ENCODE data around the gene NRROS.
"Not testable (repeated sequence)": the region's sequence is repeated elsewhere in the genome, so short reads cannot be mapped to it uniquely, and the experiment has no call there.

Gene NRROS

DNA sequence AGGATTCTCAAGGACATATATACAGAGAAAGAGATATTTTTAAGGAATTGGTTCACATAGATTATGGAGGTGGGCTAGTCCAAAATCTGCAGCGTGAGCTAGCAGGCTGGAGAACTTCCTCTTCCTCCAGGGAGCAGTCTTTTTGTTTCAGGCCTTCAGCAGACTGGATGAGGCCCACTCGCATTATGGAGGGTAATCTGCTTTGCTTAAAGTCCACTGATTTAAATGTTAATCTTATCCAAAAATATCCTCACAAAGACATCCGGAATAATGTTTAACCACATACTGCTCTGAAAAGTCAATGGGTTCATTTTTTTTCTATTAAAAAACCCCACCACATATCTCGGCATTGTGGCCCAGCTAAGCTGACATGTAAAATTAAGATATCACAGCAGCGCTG, 22.2 kb upstream of the NRROS start:
- no peak overlapping the region for H3K27ac Mint-ChIP-seq
- peaks cover 22% of the 10 kb centered on the region for H3K4me1 Mint-ChIP-seq (ENCODE audit: low read depth)

DNA sequence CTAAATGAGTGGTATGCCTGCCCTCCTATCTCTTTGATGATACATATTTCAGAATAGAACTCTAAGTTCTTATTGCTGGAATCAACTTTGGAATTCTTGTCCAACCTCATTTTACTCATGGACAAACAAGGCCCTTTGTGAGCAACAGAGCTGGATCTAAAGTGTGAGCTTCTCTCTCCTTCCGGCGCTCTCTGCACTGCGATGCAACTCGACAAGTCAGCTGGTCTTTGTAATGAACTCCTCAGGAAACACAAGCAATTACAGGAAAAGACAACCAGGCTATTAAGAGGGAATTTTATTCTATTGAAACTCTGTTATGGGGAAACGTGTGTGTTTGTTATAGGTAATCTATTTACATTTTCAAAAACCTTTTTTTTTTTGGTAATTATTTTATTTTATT, 20.3 kb upstream of the NRROS start:
- Mint-ChIP-seq H3K9me3 (ENCODE audit: low read depth) (no peaks in the 10 kb centered on the region), H3K36me3 (no peaks in the 10 kb centered on the region), H3K27me3 (no peaks in the 10 kb centered on the region), H3K4me3 (no peak overlapping the region), H3K27ac (no peak overlapping the region), H3K4me1 (ENCODE audit: low read depth) (peaks cover 18% of the 10 kb centered on the region)

More for the DNA sequence above, 22.2 kb upstream of the NRROS start:
- Mint-ChIP-seq H3K4me3 (no peak overlapping the region), H3K27me3 (no peaks in the 10 kb centered on the region), H3K9me3 (ENCODE audit: low read depth) (no peaks in the 10 kb centered on the region), H3K36me3 (no peaks in the 10 kb centered on the region)

GRCh38 chr3:196619627-196620026, 19.9 kb upstream of the NRROS start:
- H3K4me3 Mint-ChIP-seq; H3K36me3 Mint-ChIP-seq; H3K27me3 Mint-ChIP-seq; H3K27ac Mint-ChIP-seq; H3K9me3 Mint-ChIP-seq (ENCODE audit: low read depth): not testable (repeated sequence)
- peaks cover 22% of the 10 kb centered on the region for H3K4me1 Mint-ChIP-seq (ENCODE audit: low read depth)

DNA sequence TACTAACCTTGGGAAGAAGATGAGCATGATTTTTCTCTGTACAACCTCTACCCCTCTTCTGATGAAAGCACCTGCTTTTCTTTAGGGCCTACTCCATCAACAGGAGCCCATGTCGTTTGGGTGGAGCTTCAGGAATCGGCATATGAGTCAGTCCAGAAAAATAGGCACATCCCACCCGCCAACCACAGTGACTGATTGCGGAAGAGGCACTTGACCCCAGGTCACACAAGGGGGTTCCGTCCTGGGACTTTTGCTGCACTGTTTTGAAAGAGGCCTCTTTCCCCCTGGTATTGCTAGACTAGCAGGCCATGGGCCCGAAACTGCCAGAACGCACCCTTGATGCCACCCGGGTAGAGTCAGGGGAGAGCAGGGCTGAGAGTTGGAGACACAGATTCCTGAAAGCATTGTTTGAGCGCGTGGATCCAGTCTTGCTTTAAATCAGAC, 19.3 kb upstream of the NRROS start:
- H3K27ac Mint-ChIP-seq = no peak overlapping the region
- H3K4me3 Mint-ChIP-seq = no peak overlapping the region
- peaks cover 3% of the 10 kb centered on the region for H3K36me3 Mint-ChIP-seq
- H3K9me3 Mint-ChIP-seq (ENCODE audit: low read depth) = no peaks in the 10 kb centered on the region
- H3K27me3 Mint-ChIP-seq = no peaks in the 10 kb centered on the region
- H3K4me1 Mint-ChIP-seq (ENCODE audit: low read depth) = peaks cover 27% of the 10 kb centered on the region

DNA sequence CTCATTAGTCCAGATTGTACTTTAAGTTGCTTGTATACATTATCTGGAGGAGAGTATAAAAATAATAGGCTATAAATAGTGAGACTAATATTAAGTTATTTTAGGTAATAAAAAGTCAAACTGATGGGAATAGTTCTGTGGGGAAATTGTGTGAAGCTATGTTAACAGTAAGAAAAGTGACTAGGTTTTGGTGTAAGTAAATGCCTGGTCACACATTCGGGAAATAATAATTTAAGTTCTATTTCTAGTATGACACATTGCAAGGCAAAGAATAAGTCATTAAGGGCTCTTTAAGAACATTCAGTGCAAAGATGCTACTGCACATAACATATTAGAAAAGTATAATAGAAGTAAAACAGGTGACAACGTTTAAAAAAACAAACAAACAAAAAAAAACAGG, 18.8 kb upstream of the NRROS start:
- Mint-ChIP-seq H3K27ac (no peak overlapping the region), H3K9me3 (ENCODE audit: low read depth) (no peaks in the 10 kb centered on the region)

GRCh38 chr3:196621611-196622010, 17.9 kb upstream of the NRROS start:
- Mint-ChIP-seq H3K27ac (no peak overlapping the region), H3K4me3 (no peak overlapping the region), H3K4me1 (ENCODE audit: low read depth) (peaks cover 29% of the 10 kb centered on the region), H3K27me3 (no peaks in the 10 kb centered on the region), H3K36me3 (peaks cover 3% of the 10 kb centered on the region), H3K9me3 (ENCODE audit: low read depth) (no peaks in the 10 kb centered on the region)

More for the DNA sequence above, 18.8 kb upstream of the NRROS start:
- peaks cover 3% of the 10 kb centered on the region for H3K36me3 Mint-ChIP-seq
- H3K4me1 Mint-ChIP-seq (ENCODE audit: low read depth) = peaks cover 29% of the 10 kb centered on the region
- no peaks in the 10 kb centered on the region for H3K27me3 Mint-ChIP-seq
- H3K4me3 Mint-ChIP-seq = no peak overlapping the region

DNA sequence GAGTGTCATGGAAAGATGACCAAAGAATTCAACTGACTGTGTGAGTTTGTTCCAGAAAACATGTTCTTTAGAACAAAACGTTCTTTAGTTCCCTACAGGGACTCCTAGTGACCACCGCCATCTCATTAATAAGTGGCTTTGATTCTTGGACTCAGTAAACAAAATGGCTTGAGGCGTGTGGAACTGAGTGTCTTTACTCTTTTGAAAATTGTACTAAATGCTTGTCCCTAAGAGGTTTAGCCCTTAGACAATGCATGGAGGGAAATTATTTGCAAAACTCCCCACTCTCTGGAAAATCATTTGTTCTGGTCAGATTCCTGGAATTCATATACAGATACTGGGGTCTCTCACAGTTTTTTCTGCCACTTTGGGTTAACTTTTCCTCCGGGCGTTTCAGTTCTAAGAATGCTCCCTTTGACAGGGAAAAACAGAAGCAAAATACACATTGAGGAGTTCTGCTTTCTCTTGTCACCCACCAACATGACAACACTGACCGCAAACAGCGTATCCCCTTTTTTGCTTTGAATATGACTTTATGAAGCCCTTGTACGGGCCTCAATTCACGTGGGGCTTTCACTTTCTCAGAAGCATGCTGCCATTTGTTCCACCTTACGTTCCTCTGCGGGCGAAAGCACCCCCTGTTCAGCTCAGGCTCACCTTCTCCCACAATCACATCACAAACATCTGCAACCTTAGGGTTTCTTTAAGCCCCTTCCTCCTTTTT, 15.3 kb upstream of the NRROS start:
- peaks cover 26% of the 10 kb centered on the region for H3K4me1 Mint-ChIP-seq (ENCODE audit: low read depth)
- H3K9me3 Mint-ChIP-seq (ENCODE audit: low read depth) = no peaks in the 10 kb centered on the region
- peak overlapping the region; percentile 85 for H3K4me3 Mint-ChIP-seq
- H3K27me3 Mint-ChIP-seq = no peaks in the 10 kb centered on the region
- H3K36me3 Mint-ChIP-seq = peaks cover 3% of the 10 kb centered on the region
- peak overlapping the region; percentile 86 for H3K27ac Mint-ChIP-seq

GRCh38 chr3:196624907-196625306, 14.6 kb upstream of the NRROS start:
- Mint-ChIP-seq H3K9me3 (ENCODE audit: low read depth) (no peaks in the 10 kb centered on the region), H3K27ac (peak overlapping the region; percentile 86)

DNA sequence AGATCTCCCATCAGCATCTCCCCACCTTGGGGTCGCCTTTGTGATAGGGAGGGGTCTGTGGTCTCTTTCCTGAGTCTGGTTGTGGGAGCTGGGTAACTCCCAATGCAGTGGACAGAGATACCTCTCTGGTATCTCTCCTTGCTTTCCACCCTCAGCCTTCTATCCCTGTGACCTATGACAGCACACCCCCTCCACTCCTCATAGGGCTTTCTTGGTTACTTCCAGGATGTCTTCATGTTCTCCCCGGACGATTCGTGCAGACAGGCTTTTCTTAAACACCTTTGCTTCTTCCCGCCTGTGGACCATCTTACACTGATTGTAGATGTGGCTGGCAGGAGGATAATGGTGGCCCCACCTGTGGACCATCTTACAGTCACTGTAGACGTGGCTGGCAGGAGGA, 14.2 kb upstream of the NRROS start:
- Mint-ChIP-seq H3K4me3 (peak overlapping the region; percentile 18), H3K4me1 (ENCODE audit: low read depth) (peaks cover 32% of the 10 kb centered on the region), H3K27ac (peak overlapping the region; percentile 75), H3K9me3 (ENCODE audit: low read depth) (no peaks in the 10 kb centered on the region), H3K36me3 (peaks cover 3% of the 10 kb centered on the region), H3K27me3 (no peaks in the 10 kb centered on the region)

More at GRCh38 chr3:196624907-196625306, 14.6 kb upstream of the NRROS start:
- Mint-ChIP-seq H3K4me3 (peak overlapping the region; percentile 85), H3K36me3 (peaks cover 3% of the 10 kb centered on the region), H3K4me1 (ENCODE audit: low read depth) (peaks cover 31% of the 10 kb centered on the region), H3K27me3 (no peaks in the 10 kb centered on the region)

GRCh38 chr3:196627918-196628231, 11.6 kb upstream of the NRROS start:
- no peak overlapping the region for H3K27ac Mint-ChIP-seq
- no peaks in the 10 kb centered on the region for H3K27me3 Mint-ChIP-seq
- H3K9me3 Mint-ChIP-seq (ENCODE audit: low read depth) = no peaks in the 10 kb centered on the region
- peaks cover 45% of the 10 kb centered on the region for H3K4me1 Mint-ChIP-seq (ENCODE audit: low read depth)
- no peak overlapping the region for H3K4me3 Mint-ChIP-seq
- H3K36me3 Mint-ChIP-seq = peaks cover 3% of the 10 kb centered on the region

- Mint-ChIP-seq H3K4me3 (no peak overlapping the region), H3K4me1 (ENCODE audit: low read depth) (peaks cover 51% of the 10 kb centered on the region), H3K9me3 (ENCODE audit: low read depth) (no peaks in the 10 kb centered on the region), H3K36me3 (peaks cover 3% of the 10 kb centered on the region), H3K27ac (peak overlapping the region; percentile 83), H3K27me3 (no peaks in the 10 kb centered on the region)
Observed at GRCh38 chr3:196629228-196629627, 10.3 kb upstream of the NRROS start.

DNA sequence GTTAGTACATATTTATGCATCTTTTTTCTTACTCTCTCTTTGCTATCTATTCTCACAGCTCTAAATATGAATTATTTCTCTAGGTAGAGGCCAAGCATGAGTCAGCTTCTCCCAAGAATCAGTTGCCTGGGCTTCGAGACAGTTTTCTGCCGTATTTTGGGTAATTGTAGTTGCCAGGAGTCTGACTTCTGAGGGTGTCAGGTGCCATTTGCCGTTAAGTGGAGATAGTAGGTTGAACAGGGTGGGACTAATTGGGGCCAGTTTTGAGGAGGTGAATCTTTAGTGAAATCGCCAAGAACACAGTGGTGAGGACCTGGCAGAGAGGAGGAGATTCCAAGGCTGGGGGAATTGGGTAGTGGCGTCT, 7.8 kb upstream of the NRROS start:
- Mint-ChIP-seq H3K4me1 (ENCODE audit: low read depth) (peaks cover 44% of the 10 kb centered on the region), H3K9me3 (ENCODE audit: low read depth) (no peaks in the 10 kb centered on the region), H3K4me3 (peak overlapping the region; percentile 91), H3K36me3 (no peaks in the 10 kb centered on the region), H3K27ac (peak overlapping the region; percentile 94), H3K27me3 (no peaks in the 10 kb centered on the region)

GRCh38 chr3:196632046-196632751, 7.3 kb upstream of the NRROS start:
- H3K4me3 Mint-ChIP-seq = peak overlapping the region; percentile 91
- H3K27me3 Mint-ChIP-seq = no peaks in the 10 kb centered on the region
- peak overlapping the region; percentile 94 for H3K27ac Mint-ChIP-seq
- H3K9me3 Mint-ChIP-seq (ENCODE audit: low read depth) = no peaks in the 10 kb centered on the region
- H3K36me3 Mint-ChIP-seq = no peaks in the 10 kb centered on the region
- H3K4me1 Mint-ChIP-seq (ENCODE audit: low read depth) = peaks cover 43% of the 10 kb centered on the region

- H3K36me3 Mint-ChIP-seq = no peaks in the 10 kb centered on the region
- H3K27ac Mint-ChIP-seq = peak overlapping the region; percentile 61
- no peaks in the 10 kb centered on the region for H3K9me3 Mint-ChIP-seq (ENCODE audit: low read depth)
- H3K4me1 Mint-ChIP-seq (ENCODE audit: low read depth) = peaks cover 46% of the 10 kb centered on the region
- no peaks in the 10 kb centered on the region for H3K27me3 Mint-ChIP-seq
- peak overlapping the region; percentile 91 for H3K4me3 Mint-ChIP-seq
Observed at GRCh38 chr3:196633555-196634151, 5.8 kb upstream of the NRROS start.

- no peaks in the 10 kb centered on the region for H3K27me3 Mint-ChIP-seq
- H3K4me3 Mint-ChIP-seq = no peak overlapping the region
- H3K4me1 Mint-ChIP-seq (ENCODE audit: low read depth) = peaks cover 50% of the 10 kb centered on the region
- H3K27ac Mint-ChIP-seq = no peak overlapping the region
- H3K36me3 Mint-ChIP-seq = no peaks in the 10 kb centered on the region
- H3K9me3 Mint-ChIP-seq (ENCODE audit: low read depth) = no peaks in the 10 kb centered on the region
Observed at GRCh38 chr3:196634224-196634623, 5.3 kb upstream of the NRROS start.
